A204.1 (cell line): ENCODE results near the gene SLC8A1.

Source experiments
- FAIRE-seq: peaks from 2 replicates; lab custom pipeline; 2012; peaks lifted over from hg19 to GRCh38; lab: Jason Lieb, UNC

SLC8A1 gene

GRCh38 chr2:40421631-40422297 lies 30.1 kb downstream of the SLC8A1 start:
- no peak for FAIRE-seq

GRCh38 chr2:40420478-40420877 lies 31.4 kb downstream of the SLC8A1 start:
- no peak for FAIRE-seq

DNA sequence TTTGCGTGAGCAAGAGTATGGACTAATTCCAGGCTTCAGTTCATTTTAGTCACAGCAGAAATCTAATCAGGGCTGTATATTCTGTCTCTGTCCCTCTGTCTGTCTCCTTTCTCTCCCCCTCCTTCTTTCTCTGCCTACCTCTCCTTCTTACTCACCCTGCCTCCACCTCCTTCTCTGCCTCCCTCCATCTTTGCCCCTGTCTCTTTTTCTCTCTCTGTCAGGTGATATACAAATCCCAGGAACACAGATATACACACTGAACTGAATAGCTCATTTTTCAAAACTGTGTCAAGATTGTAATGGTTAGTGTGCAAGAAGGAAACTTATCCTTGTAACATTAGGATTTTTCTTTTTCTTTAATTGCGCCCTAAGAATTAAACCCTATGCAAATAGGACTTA lies 32.5 kb downstream of the SLC8A1 start:
- no peak for FAIRE-seq

DNA sequence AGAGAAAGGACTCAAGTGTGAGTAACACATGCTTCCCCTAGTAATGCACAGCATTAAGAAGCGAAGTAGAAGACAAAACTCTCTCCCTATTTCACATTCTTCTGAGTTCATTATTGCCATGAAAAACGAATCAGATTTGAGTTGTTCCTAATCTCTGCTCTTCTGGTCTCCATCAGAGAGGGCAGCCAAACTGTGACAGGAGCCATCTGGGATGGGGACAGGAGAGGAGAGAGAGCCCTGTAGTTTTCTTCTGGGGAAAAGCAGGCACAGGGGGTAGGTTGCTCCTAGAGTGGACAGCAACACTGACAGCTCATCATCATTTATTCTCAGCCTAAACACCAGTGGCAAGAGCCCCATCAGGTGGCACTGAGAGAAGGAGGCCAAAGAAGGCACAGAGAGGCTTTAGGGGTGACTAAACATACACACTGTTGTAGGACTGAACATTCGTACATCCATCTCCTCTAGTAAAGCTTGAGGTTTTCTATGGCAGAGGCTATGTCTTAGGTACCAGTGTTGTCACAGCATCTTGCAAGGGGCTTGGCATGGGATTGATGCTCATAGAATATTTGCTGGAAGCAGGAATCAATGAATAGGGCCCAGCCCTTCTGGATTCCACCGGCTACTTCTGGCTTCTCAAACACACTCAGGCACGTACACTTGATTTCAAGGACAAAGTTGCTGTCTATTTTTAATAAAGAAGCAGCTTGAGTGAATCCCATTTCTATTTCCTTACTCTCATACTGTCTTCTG lies 33.1 kb downstream of the SLC8A1 start:
- FAIRE-seq: no peak

GRCh38 chr2:40416486-40416885 lies 35.4 kb downstream of the SLC8A1 start:
- no peak for FAIRE-seq

DNA sequence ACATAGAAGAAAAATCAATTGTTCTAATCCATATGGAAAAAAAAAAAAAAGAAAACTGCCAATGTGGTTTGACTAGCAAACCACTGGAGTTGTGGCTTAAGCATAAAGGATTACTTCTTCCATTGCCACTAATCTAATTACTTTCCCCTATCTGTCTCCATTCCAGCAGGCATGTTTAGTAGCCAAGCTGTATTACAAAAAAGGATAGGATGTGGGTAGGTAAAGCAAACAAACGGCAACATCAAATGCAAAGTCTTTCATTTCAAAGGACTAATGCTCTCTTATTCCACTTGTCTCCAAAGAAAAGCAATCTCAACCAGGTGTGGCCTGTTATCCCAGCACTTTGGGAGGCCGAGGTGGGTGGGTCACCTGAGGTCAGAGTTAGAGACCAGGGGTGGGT lies 36.5 kb downstream of the SLC8A1 start:
- FAIRE-seq: no peak

GRCh38 chr2:40412456-40412855 lies 39.4 kb downstream of the SLC8A1 start:
- FAIRE-seq: no peak

DNA sequence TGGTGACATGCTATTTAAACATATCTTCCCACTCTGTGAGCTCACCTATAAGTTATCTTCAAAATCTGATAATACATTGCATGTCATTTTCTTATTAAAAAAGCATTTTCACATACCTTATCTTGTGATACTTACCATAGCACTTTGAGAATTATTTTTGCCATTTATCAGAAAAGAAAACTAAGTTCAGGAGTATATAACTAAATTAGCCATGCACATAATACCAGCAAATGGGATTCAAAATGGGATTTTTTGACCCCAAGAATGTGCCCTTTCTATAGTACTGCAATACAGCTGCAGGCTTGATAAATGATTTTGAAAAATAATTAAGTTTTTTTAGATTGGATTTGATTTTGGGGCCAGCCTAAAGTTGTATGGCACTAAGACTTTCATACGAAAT lies 41.2 kb downstream of the SLC8A1 start:
- FAIRE-seq: no peak

DNA sequence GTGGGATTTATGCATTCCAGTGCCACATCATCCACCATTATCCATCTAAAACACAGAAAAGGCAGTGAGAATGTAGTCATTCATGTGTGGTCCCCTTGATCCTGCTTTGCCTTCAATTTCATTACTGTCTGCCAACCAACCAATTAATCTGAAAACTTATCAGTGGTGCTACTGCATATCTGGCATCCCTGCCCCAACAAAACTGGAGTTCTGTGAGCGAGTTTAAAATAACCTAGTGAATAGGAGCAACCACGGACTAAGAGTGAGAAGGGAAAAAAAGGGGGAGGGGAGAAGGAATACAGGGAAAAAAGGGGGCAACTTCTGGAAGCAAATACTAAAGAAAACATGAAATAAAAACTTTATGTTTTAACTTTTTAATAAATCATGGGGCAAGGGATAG lies 42.2 kb downstream of the SLC8A1 start:
- no peak for FAIRE-seq

GRCh38 chr2:40406485-40407289 lies 45.2 kb downstream of the SLC8A1 start:
- no peak for FAIRE-seq

- FAIRE-seq: no peak
Measured at GRCh38 chr2:40405465-40405864, 46.4 kb downstream of the SLC8A1 start.

- no peak for FAIRE-seq
Measured at GRCh38 chr2:40404517-40404916, 47.4 kb downstream of the SLC8A1 start.

DNA sequence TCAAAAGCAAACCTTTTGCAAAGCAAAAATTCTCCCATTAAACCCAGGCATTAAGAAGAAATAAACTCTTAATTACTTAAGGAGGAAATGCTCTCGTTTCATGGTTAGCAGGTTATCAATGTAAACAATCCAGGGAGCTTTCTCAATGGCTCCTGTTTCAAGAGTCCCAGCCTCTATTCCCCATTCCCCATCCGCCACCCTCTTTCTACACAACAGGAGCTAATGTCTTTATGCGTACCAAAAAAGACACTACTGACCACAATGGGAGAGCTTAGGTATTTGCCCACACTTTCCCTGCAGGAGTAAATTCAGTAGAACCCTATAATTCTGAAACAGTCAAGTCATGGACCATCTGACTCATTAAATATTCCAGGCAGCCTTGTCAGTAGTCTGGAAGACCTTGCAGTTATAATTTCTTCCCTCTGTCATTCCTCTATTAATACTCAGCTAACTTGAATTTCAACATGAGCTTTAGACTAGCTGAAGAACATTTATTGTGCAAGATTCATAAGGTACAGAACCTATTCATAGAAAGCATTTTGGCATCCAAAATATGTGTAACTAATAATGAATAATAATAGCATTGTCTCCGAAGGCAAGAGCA lies 48.6 kb downstream of the SLC8A1 start:
- FAIRE-seq: no peak

- FAIRE-seq: no peak
Measured at GRCh38 chr2:40401896-40402295, 50.0 kb downstream of the SLC8A1 start.

DNA sequence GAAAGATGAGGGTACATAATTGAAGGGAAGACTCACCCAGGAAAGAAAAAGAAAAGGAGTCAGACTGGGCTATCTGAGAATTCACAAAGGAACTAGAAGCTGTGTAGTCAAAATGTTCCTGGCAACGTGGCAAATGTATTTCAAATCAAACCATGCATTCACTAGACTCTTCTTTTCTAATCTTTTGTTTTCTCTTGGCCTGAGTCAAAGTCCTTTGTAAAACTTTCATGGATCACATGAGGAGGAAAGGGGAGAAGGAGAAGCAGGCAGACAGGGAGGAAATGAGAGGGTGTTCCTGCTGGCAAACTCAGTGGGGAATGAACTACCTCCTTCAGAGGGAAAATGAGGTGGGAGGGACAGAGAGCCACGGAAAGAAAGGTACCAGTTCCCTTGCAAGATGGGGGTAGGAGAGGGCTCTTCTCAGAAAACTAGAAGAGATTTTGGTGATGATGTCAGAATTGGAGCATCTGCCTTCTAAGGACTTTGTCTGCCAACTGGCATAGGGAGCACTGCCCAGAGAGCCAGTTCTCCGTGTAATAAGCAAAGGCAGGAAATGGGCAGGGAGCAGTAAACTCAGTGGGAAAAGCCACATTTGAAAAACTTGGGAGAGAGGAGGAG lies 51.4 kb downstream of the SLC8A1 start:
- FAIRE-seq: no peak

DNA sequence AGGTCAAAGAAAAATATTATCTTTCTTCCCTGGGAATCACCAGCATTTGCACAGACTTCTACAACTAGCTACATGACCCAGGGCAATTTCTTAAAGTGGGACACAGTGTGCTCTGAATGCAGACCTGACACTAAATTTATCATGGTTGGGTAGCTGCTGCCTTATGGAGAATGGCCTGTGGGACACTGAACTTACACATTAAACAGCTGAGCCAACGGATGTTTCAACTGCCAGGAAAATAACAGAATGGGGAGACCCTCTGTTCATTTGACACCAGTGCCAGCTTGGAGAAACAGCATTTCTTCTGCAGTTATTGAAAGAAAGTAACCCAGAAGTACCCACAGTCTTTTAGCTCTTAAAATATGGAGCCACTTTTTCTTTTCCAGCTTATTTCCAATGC lies 54.1 kb downstream of the SLC8A1 start:
- FAIRE-seq: no peak

GRCh38 chr2:40396124-40396523 lies 55.8 kb downstream of the SLC8A1 start:
- FAIRE-seq: no peak

GRCh38 chr2:40395169-40396073 lies 56.5 kb downstream of the SLC8A1 start:
- no peak for FAIRE-seq

DNA sequence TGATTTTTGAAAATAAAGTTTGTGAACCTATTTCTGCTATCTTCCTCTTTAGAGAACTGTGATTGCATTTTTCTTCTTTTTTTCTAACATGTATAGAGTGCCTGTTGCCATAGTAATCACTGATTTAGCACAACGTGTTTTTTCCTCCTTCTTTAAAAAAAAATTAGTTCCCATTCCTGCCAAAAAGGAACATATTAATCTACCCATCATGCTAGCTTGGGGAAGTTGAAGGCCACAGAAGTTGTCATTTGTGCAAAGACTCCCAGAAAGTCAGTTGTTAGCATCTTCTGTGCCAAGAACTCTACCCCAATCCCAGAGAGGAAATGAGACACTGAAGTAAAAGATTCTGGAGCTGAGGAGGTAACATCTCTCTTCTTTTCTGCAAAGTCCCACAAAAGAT lies 57.3 kb downstream of the SLC8A1 start:
- no peak for FAIRE-seq

GRCh38 chr2:40394031-40394430 lies 57.9 kb downstream of the SLC8A1 start:
- FAIRE-seq: no peak

DNA sequence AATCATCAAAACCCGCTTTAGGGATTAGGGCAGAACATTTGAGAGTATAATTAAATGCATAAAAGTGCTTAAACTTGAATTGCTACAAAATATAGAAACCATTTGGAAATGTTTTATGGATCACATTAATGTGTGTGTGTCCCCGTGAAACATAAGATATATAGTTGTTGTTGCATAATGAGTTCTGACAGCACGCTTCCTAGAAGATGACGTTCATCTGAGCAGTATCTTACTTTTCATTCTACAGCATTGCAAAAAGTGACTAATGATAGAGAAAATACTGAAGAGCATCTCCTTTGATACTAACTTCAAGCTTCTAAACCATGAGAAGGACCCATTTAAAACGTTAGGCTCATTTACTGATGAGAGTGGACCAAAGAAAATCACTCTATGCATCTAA lies 63.7 kb downstream of the SLC8A1 start:
- FAIRE-seq: no peak
